H1 (cell line): ENCODE data around the gene TK2. TPM values are rescaled to one million over a fixed set of nuclear protein-coding genes. Genes with fewer than 3 reads are reported as not detected.
A peak's percentile ranks its signal among the peaks of the same experiment; 100 is the strongest.

ENCODE experiments used
- CTCF ChIA-PET: fragments of 300-600 bp; sonication (Branson Sonifier 250); formaldehyde crosslinking; loops from one replicate; lab custom pipeline; 2021; ENCODE audit not compliant: partially characterized antibody; lab: Charles Lee
- POLR2A ChIA-PET: fragments of 300-600 bp; sonication (Branson Sonifier 250); formaldehyde crosslinking; loops from one replicate; lab custom pipeline; 2021; ENCODE audit warnings: inconsistent platforms; ENCODE audit not compliant: partially characterized antibody; lab: Charles Lee
- DNase-seq, 2 experiments: peaks; one replicate each; pipeline versions ENCODE4 v3.0.0 to v3.0.0-alpha.2; 2010 to 2022; ENCODE audit warnings: low spot score in 2 of 2, low read depth in 1 of 2, mixed read lengths in 1 of 2
- FAIRE-seq: peaks from 2 replicates; lab custom pipeline; 2011; peaks lifted over from hg19 to GRCh38; lab: Jason Lieb, UNC
- H2AFZ ChIP-seq: 2 replicates; pipeline ENCODE4 v1.8.1; 2012; ENCODE audit warnings: low read length, inconsistent platforms
- H2AK5ac ChIP-seq: 2 replicates; pipeline ENCODE4 v1.6.1; 2013; ENCODE audit warnings: low read depth, low read length
- H2BK120ac ChIP-seq: replicated peaks from 2 replicates; pipeline ENCODE3; 2013; ENCODE audit warnings: low read depth, low read length, inconsistent platforms
- H2BK12ac ChIP-seq: 2 replicates; pipeline ENCODE4 v1.6.1; 2013; ENCODE audit warnings: low read depth, low read length
- H2BK15ac ChIP-seq: 2 replicates; pipeline ENCODE4 v1.6.1; 2013; ENCODE audit warnings: low read length
- H2BK20ac ChIP-seq: 2 replicates; pipeline ENCODE4 v1.6.1; 2013; ENCODE audit warnings: low read length
- H2BK5ac ChIP-seq: 2 replicates; pipeline ENCODE4 v1.6.1; 2013; ENCODE audit warnings: low read depth, low read length
- H3K14ac ChIP-seq: 2 replicates; pipeline ENCODE4 v1.6.1; 2013; ENCODE audit warnings: inconsistent platforms; ENCODE audit not compliant: insufficient read length
- H3K18ac ChIP-seq: 2 replicates; pipeline ENCODE4 v1.6.1; 2013; ENCODE audit warnings: low read length; ENCODE audit errors: extremely low read depth
- H3K23ac ChIP-seq: 2 replicates; pipeline ENCODE4 v1.6.1; 2013; ENCODE audit warnings: inconsistent platforms; ENCODE audit not compliant: insufficient read length
- H3K23me2 ChIP-seq: 2 replicates; pipeline ENCODE4 v1.6.1; 2013; ENCODE audit warnings: low read depth, low read length
- H3K27ac ChIP-seq: 2 replicates; pipeline ENCODE4 v1.6.1; 2011; ENCODE audit warnings: low read depth, low read length, inconsistent platforms
- H3K27me3 ChIP-seq, 4 experiments: replicated peaks in 1 of 4; 1 replicate in 1 of 4; 2 replicates in 3 of 4; pipeline versions ENCODE4 v1.6.1 to v1.8.1; 2011 to 2013; ENCODE audit warnings: low read length in 3 of 4, mild to moderate bottlenecking in 3 of 4, inconsistent platforms in 2 of 4, mixed read lengths in 2 of 4, moderate library complexity in 1 of 4; ENCODE audit not compliant: control insufficient read depth in 3 of 4, insufficient read depth in 3 of 4; ENCODE audit errors: extremely low read depth in 1 of 4
- H3K36me3 ChIP-seq, 4 experiments: 2 replicates each; pipeline versions ENCODE4 v1.6.1 to v1.8.1; 2011 to 2013; ENCODE audit warnings: mild to moderate bottlenecking in 4 of 4, low read length in 3 of 4, moderate library complexity in 2 of 4, control low read depth in 1 of 4, inconsistent platforms in 1 of 4; ENCODE audit not compliant: insufficient read depth in 4 of 4, control insufficient read depth in 2 of 4
- H3K4ac ChIP-seq: replicated peaks from 2 replicates; pipeline ENCODE3; 2013; ENCODE audit warnings: low read length, low read depth, mixed read lengths, inconsistent platforms; ENCODE audit not compliant: insufficient read length
- H3K4me1 ChIP-seq, 4 experiments: replicated peaks in 1 of 4; 1 replicate in 1 of 4; 2 replicates in 3 of 4; pipeline versions ENCODE4 v1.6.1 to v1.8.1; 2011 to 2013; ENCODE audit warnings: low read length in 3 of 4, inconsistent platforms in 2 of 4, mixed read lengths in 1 of 4; ENCODE audit not compliant: insufficient read depth in 4 of 4, control insufficient read depth in 3 of 4
- H3K4me2 ChIP-seq, 2 experiments: 2 replicates each; pipeline versions ENCODE4 v1.6.1 to v1.8.1; 2011 to 2013; ENCODE audit warnings: low read depth in 2 of 2, low read length in 2 of 2, control low read depth in 1 of 2, inconsistent platforms in 1 of 2, mild to moderate bottlenecking in 1 of 2; ENCODE audit not compliant: insufficient read depth in 1 of 2
- H3K4me3 ChIP-seq, 4 experiments: fragments of 200-600, 300-600 bp in 1 of 4; sonication (generic), shearing (Covaris generic), sonication (Bioruptor Twin) in 1 of 4; 2 replicates each; pipeline versions ENCODE4 v1.5.1 to v1.8.1; 2011 to 2016; ENCODE audit warnings: low read length in 4 of 4, low read depth in 3 of 4, control low read depth in 2 of 4, inconsistent platforms in 2 of 4, mild to moderate bottlenecking in 2 of 4, mixed read lengths in 1 of 4, moderate library complexity in 1 of 4; ENCODE audit not compliant: insufficient read depth in 2 of 4; ENCODE audit errors: extremely low read depth in 1 of 4
- H3K56ac ChIP-seq: replicated peaks from 2 replicates; pipeline ENCODE3; 2013; ENCODE audit warnings: low read depth, mild to moderate bottlenecking, mixed read lengths, low read length, inconsistent platforms; ENCODE audit not compliant: insufficient read length
- H3K79me1 ChIP-seq: 2 replicates; pipeline ENCODE4 v1.6.1; 2013; ENCODE audit warnings: low read depth, low read length, control low read depth
- H3K79me2 ChIP-seq, 2 experiments: 2 replicates each; pipeline versions ENCODE4 v1.6.1 to v1.8.1; 2012 to 2013; ENCODE audit warnings: low read length in 2 of 2, mild to moderate bottlenecking in 2 of 2, inconsistent platforms in 1 of 2; ENCODE audit not compliant: insufficient read depth in 2 of 2, control insufficient read depth in 1 of 2
- H3K9ac ChIP-seq, 4 experiments: replicated peaks in 1 of 4; 1 replicate in 1 of 4; 2 replicates in 3 of 4; pipeline versions ENCODE4 v1.6.1 to v1.8.1; 2011 to 2013; ENCODE audit warnings: low read depth in 3 of 4, low read length in 3 of 4, control low read depth in 2 of 4, mild to moderate bottlenecking in 2 of 4, moderate library complexity in 2 of 4, inconsistent platforms in 1 of 4; ENCODE audit errors: extremely low read depth in 1 of 4
- H3K9me3 ChIP-seq, 2 experiments: 2 replicates each; pipeline versions ENCODE4 v1.6.1 to v1.8.1; 2012 to 2013; ENCODE audit warnings: mild to moderate bottlenecking in 2 of 2, moderate library complexity in 2 of 2, control low read depth in 1 of 2, inconsistent platforms in 1 of 2, low read depth in 1 of 2, low read length in 1 of 2, mixed read lengths in 1 of 2; ENCODE audit not compliant: insufficient read depth in 2 of 2
- H4K20me1 ChIP-seq, 2 experiments: replicated peaks in 1 of 2; 2 replicates each; pipeline versions ENCODE3 to v1.8.1; 2011 to 2013; ENCODE audit warnings: inconsistent platforms in 2 of 2, low read length in 2 of 2, mild to moderate bottlenecking in 1 of 2; ENCODE audit not compliant: insufficient read depth in 2 of 2, control insufficient read depth in 1 of 2
- H4K5ac ChIP-seq: 2 replicates; pipeline ENCODE4 v1.6.1; 2013; ENCODE audit warnings: low read length, low read depth, mixed read lengths, inconsistent platforms; ENCODE audit not compliant: insufficient read length
- H4K8ac ChIP-seq: 2 replicates; pipeline ENCODE4 v1.8.0; 2013; ENCODE audit warnings: mild to moderate bottlenecking, moderate library complexity, low read length, inconsistent platforms; ENCODE audit not compliant: insufficient read depth; ENCODE audit errors: extremely low read depth
- H4K91ac ChIP-seq: replicated peaks from 2 replicates; pipeline ENCODE3; 2013; ENCODE audit warnings: low read length, mixed read lengths, inconsistent platforms; ENCODE audit not compliant: insufficient read length
- BACH1 ChIP-seq: IDR thresholded peaks from 2 replicates; pipeline ENCODE4 v1.6.1; 2012; ENCODE audit warnings: low read length, improper control_type of control experiment
- BCL11A ChIP-seq, 2 experiments: IDR thresholded peaks; one replicate each; pipeline ENCODE4 v1.6.1; 2011; ENCODE audit warnings: low read depth in 2 of 2, low read length in 2 of 2, mild to moderate bottlenecking in 2 of 2
- CBX5 ChIP-seq: fragments of 300-800, 300-1000 bp; sonication (generic); IDR thresholded peaks from 2 replicates; pipeline ENCODE4 v1.7.1; 2016; ENCODE audit warnings: antibody characterized with exemption, low read length, low read depth
- POU5F1 ChIP-seq: IDR thresholded peaks from 2 replicates; pipeline ENCODE4 v1.6.1; 2011; ENCODE audit warnings: low read depth, mild to moderate bottlenecking, low read length, moderate library complexity
- RBBP5 ChIP-seq: IDR thresholded peaks from 2 replicates; pipeline ENCODE4 v1.7.1; 2012; ENCODE audit warnings: low read depth, mild to moderate bottlenecking, inconsistent platforms, low read length, moderate library complexity, borderline replicate concordance
- SIX5 ChIP-seq: IDR thresholded peaks from 2 replicates; pipeline ENCODE4 v1.6.1; 2011; ENCODE audit warnings: mild to moderate bottlenecking, low read depth, low read length
- TAF7 ChIP-seq: optimal IDR thresholded peaks from 2 replicates; pipeline ENCODE3; 2011; ENCODE audit warnings: low read depth, mild to moderate bottlenecking, inconsistent platforms, low read length, moderate library complexity, borderline replicate concordance
- TBP ChIP-seq: IDR thresholded peaks from 2 replicates; pipeline ENCODE4 v1.6.1; 2011; ENCODE audit warnings: low read depth, low read length, improper control_type of control experiment
- WGBS, 2 experiments: shearing (Covaris generic) in 1 of 2; methylation state at CpG; one replicate each; pipeline versions ENCODE4 v1.1.6 to v1.1.7; 2013 to 2015; ENCODE audit warnings: low lambda C conversion rate in 2 of 2, mixed read lengths in 2 of 2, inconsistent platforms in 1 of 2, low coverage in 1 of 2, missing lambda C conversion rate in 1 of 2; ENCODE audit not compliant: insufficient replicate concordance in 2 of 2, insufficient coverage in 1 of 2, insufficient read length in 1 of 2; ENCODE audit errors: extremely low coverage in 1 of 2, missing lambda C conversion rate in 1 of 2; 5-methylcytosine and 5-hydroxymethylcytosine counted together
- polyA plus RNA-seq, 7 experiments: library from polyadenylated mRNA; depleted of rRNA in 3 of 7; stranded (reverse) in 5 of 7; unstranded in 2 of 7; fragments of >200 nt in 5 of 7; fragments of 200-250 nt in 2 of 7; gene quantifications; 1 replicate in 5 of 7; 2 replicates in 1 of 7; 4 replicates in 1 of 7; pipeline versions ENCODE4 v1.2.1 to v1.2.3, GENCODE V29; 2011 to 2013; ENCODE audit warnings: missing spikeins in 2 of 7, mixed read lengths in 2 of 7
- total RNA-seq: library from RNA; stranded (reverse); fragmentation: NEBNext Ultra II Directional; extraction: Animal tissue kit (Norgen Biotek cat#: 25700); gene quantifications from 2 replicates; pipeline ENCODE4 v1.2.1, GENCODE V29; 2021
- TF ChIP-seq, protein P1 (sequence below): IDR thresholded peaks from 2 replicates; pipeline ENCODE4 v1.6.1; 2012; ENCODE audit warnings: inconsistent platforms

Gene TK2
- total and polyA plus RNA-seq, 2 of the 8 experiments (the other 6 are each of a cell fraction or from before 2014, with no cell fraction given), result 2.7 to 3.6 TPM

- Histone ChIP-seq H3K4me3 (no peak overlapping the region), H3K79me2 (no peaks in the 10 kb centered on the region), H3K9me3 (no peaks in the 10 kb centered on the region), H3K18ac (no peak overlapping the region), H3K79me1 (no peaks in the 10 kb centered on the region), H3K36me3 (no peaks in the 10 kb centered on the region; a peak in 1 of 8 replicates), H3K23ac (no peak overlapping the region), H2BK12ac (no peak overlapping the region), H4K5ac (no peak overlapping the region), H3K9ac (no peak overlapping the region), H3K27me3 (peaks cover 0 to 3% (median 0%) of the 10 kb centered on the region in 4 experiments; a peak in 1 of 7 replicates), H2BK20ac (0 out of 2 replicates have a peak overlapping the region, but pooled peaks have one; percentile 56), H3K4me1 (peaks cover 0 to 9% (median 3%) of the 10 kb centered on the region in 4 experiments; a peak in 6 of 7 replicates), H2BK120ac (no peak overlapping the region), H4K91ac (peak overlapping the region; percentile 16), H2BK15ac (no peak overlapping the region), H2AFZ (no peak overlapping the region), H4K8ac (peak overlapping the region; percentile 62), H3K4ac (no peak overlapping the region), H2BK5ac (no peak overlapping the region), H3K14ac (no peak overlapping the region), H3K4me2 (no peak overlapping the region), H4K20me1 (no peaks in the 10 kb centered on the region), H2AK5ac (no peak overlapping the region), H3K56ac (no peak overlapping the region), H3K27ac (no peak overlapping the region), H3K23me2 (no peaks in the 10 kb centered on the region; the same call in 1 of the 2 replicates)
- POLR2A ChIA-PET, result interaction anchor here (1.1 kb wide), 1 partner anchor 32 kb away, joined by 3 read pairs; no protein-coding TSS in a partner anchor
- FAIRE-seq (no peak), DNase-seq (no peak)
- WGBS, 2 experiments, result 95% methylated on average over 23 of the region's 25 CpGs; no CpG with 5 or more reads in 1 of the 2 experiments
- CTCF ChIA-PET, result interaction anchor here (0.7 to 15.3 kb wide), 26 partner anchors 8 to 136 kb away, joined by 3 to 226 read pairs (median 4); partner anchors contain the start of gene BEAN1
- no peak for TF ChIP-seq SIX5
- no peak for TF ChIP-seq TAF7
- no peak for TF ChIP-seq RBBP5
- no peak for TF ChIP-seq POU5F1
- TF ChIP-seq BACH1, result no peak
- TF ChIP-seq, protein P1, sequence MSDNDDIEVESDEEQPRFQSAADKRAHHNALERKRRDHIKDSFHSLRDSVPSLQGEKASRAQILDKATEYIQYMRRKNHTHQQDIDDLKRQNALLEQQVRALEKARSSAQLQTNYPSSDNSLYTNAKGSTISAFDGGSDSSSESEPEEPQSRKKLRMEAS, result no peak
- no peak for TF ChIP-seq BCL11A (IDR thresholded peaks at IDR 0.05; ENCODE audit: low read depth in 2 of 2, low read length in 2 of 2)
- no peak for TF ChIP-seq TBP
- TF ChIP-seq CBX5, result no peak
Measured at GRCh38 chr16:66480265-66481080, 69.4 kb downstream of the TK2 start.
